Tibial nerve (tissue), 4 donors: ENCODE data around the gene PICK1. TPM values are rescaled to one million over a fixed set of nuclear protein-coding genes. Genes with fewer than 3 reads are reported as not detected.
"Not testable (repeated sequence)": the region's sequence is repeated elsewhere in the genome, so short reads cannot be mapped to it uniquely, and the experiment has no call there.

ENCODE experiments used
- DNase-seq, 2 donors: peaks; one replicate each; pipeline ENCODE4 v3.0.0-alpha.2; 2019; ENCODE audit warnings: low spot score in 2 of 2
- H3K27ac ChIP-seq, 4 donors: fragments of 200-600 bp; sonication (generic) in 3 of 4; one replicate each; pipeline ENCODE4 v1.5.1; 2017 to 2019; ENCODE audit warnings: mild to moderate bottlenecking in 1 of 4
- H3K27me3 ChIP-seq, 2 donors: fragments of 200-600 bp; sonication (generic) in 1 of 2; one replicate each; pipeline versions ENCODE4 v1.5.1 to v1.6.0; 2017 to 2019
- H3K36me3 ChIP-seq, 3 donors: fragments of 200-600 bp; sonication (generic); one replicate each; pipeline ENCODE4 v1.5.1; 2018 to 2019
- H3K4me1 ChIP-seq, 4 donors: fragments of 200-600 bp; sonication (generic) in 3 of 4; one replicate each; pipeline ENCODE4 v1.5.1; 2017 to 2019
- H3K4me3 ChIP-seq, 4 donors: fragments of 200-600 bp; sonication (generic) in 3 of 4; one replicate each; pipeline ENCODE4 v1.5.1; 2017 to 2019; ENCODE audit warnings: mild to moderate bottlenecking in 1 of 4, moderate library complexity in 1 of 4
- H3K9me3 ChIP-seq, 4 donors: fragments of 200-600 bp; sonication (generic) in 3 of 4; one replicate each; pipeline ENCODE4 v1.5.1; 2017 to 2019
- EP300 ChIP-seq, 2 donors: sonication (generic); formaldehyde crosslinking; IDR thresholded peaks; one replicate each; pipeline ENCODE4 v1.6.1; 2017; ENCODE audit warnings: antibody characterized with exemption in 2 of 2, mild to moderate bottlenecking in 1 of 2
- POLR2A ChIP-seq, 2 donors: fragments of 450-650 bp; IDR thresholded peaks; one replicate each; pipeline ENCODE4 v1.6.1; 2017; ENCODE audit warnings: antibody characterized with exemption in 2 of 2, mild to moderate bottlenecking in 2 of 2, moderate library complexity in 2 of 2
- WGBS, 2 donors: methylation state at CpG; one replicate each; pipeline ENCODE4 v1.1.5; 2018; 5-methylcytosine and 5-hydroxymethylcytosine counted together
- total RNA-seq, 4 donors: library from RNA; depleted of rRNA; stranded (reverse); fragments of >200 nt; gene quantifications; one replicate each; pipeline ENCODE4 v1.1.0, GENCODE V29; 2016
- TF ChIP-seq, protein P1 (sequence below), 5 experiments: fragments of 200-600 bp in 3 of 5; fragments of 450-650 bp in 2 of 5; sonication (generic) in 3 of 5; IDR thresholded peaks; one replicate each; pipeline ENCODE4 v1.5.1; 2016 to 2019; ENCODE audit warnings: antibody characterized with exemption in 5 of 5, mild to moderate bottlenecking in 3 of 5, moderate library complexity in 2 of 5

PICK1 gene
- total RNA-seq, 4 donors from 2014 or later: 32.1 to 49.8 (median 44.2) TPM

DNA sequence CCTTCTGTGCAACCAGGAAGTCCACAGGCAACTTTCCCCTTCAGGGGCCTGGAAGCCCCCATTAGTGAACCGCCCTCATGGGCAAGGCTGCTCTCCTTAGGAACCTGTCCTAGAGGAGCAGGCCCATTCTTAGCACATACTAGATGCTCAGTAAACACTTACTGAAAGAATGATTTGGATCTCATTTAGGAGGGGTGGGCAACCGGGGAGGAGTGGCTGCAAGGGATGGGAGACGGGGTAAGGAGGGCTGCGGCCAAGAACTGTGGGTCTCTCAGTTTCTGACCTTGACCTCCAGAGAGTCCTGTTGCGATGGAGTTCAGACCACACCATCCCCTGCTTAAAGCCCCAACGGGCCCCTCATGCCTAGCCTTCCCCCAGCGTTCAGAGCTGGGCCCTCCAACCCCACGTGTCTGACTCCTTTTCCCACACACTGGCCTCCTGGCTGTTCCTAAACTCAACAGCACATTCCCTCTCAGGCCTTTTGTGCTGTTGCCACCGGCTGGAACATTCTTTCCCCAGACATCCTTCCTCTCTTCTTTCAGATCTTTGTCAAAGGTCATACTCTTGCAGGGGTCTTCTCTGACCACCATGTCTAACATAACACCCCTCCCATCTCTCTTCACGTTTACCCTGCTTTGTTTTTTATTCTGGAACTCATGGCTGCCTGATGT, 20.7 kb upstream of the PICK1 start:
- WGBS, 2 donors: 32 to 52% methylated on average over 10 of the region's 10 CpGs
- H3K4me1 ChIP-seq: peaks cover 0 to 98% (median 50%) of the 10 kb centered on the region in 4 donors
- no peak for DNase-seq
- H3K4me3 ChIP-seq: no peak overlapping the region
- H3K27me3 ChIP-seq: no peaks in the 10 kb centered on the region
- H3K27ac ChIP-seq: peak overlapping the region; percentile 79 to 96 (median 86)
- peak in 1 of 2 donors; percentile 51 for TF ChIP-seq EP300 (IDR thresholded peaks at IDR 0.05)
- TF ChIP-seq POLR2A (IDR thresholded peaks at IDR 0.05): no peak
- H3K36me3 ChIP-seq: no peaks in the 10 kb centered on the region
- H3K9me3 ChIP-seq: no peaks in the 10 kb centered on the region

DNA sequence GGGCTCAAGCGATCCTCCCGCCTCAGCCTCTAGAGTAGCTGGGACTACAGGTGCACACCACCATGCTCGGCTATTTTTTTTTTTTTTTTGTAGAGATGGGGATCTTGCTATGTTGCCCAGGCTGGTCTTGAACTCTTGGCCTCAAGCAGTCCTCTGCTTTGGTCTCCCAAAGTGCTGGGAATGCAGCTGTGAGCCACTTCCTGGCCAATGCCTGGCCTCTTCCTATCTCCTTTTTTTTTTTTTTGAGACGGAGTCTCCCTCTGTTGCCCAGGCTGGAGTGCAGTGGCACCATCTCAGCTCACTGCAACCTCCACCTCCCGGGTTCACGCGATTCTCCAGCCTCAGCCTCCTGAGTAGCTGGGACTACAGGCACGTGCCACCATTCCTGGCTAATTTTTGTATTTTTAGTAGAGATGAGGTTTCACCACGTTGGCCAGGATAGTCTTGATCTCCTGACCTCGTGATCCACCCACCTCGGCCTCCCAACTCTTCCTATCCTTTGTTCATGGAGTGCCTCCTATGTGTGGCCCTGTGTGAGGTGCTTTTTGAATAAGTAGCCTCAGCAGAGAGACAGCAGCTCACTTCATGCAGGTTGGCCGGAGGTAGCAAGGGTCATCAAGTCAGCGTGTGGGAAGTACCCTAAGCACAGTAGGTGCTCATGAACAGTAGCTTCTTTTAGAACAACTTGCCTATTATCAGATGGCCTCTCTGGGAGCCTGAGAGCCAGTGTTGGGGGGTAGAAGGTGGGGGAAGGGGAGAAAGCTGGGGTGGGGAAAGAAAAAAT, 19.6 kb upstream of the PICK1 start:
- not testable (repeated sequence) for DNase-seq, H3K9me3 ChIP-seq, H3K27me3 ChIP-seq, H3K4me3 ChIP-seq, H3K36me3 ChIP-seq
- Histone ChIP-seq H3K4me1 (peaks cover 0 to 98% (median 45%) of the 10 kb centered on the region in 4 donors), H3K27ac (peak overlapping the region; percentile 79 to 96 (median 90))
- WGBS, 2 donors: 56 to 67% methylated on average over 13 of the region's 13 CpGs

DNA sequence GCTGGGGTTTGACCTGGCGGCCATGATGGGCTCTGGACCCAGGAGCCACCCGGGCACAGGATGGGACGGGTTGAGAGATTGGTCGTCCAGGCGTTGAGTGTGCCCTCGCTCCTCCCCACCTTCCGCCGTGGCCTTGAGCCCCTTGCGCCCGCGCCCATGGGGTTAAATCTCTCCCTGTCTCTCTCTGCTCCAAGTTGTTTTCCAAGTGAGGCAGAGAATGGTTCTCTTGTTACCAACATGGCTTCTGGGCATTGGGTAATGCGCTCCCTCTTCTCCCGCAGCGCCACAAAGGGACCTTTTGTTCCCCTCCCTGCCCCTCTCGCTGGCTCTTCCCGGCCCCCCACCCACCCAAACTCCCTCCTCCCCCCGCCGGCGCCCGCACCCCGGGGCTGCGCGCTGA, 18.8 kb upstream of the PICK1 start:
- Histone ChIP-seq H3K36me3 (no peaks in the 10 kb centered on the region), H3K27ac (peak overlapping the region; percentile 79 to 96 (median 90)), H3K9me3 (no peaks in the 10 kb centered on the region), H3K4me1 (peaks cover 0 to 96% (median 41%) of the 10 kb centered on the region in 4 donors), H3K27me3 (no peaks in the 10 kb centered on the region), H3K4me3 (no peak overlapping the region)
- TF ChIP-seq EP300 (IDR thresholded peaks at IDR 0.05) (peak in 1 of 2 donors; percentile 84), POLR2A (IDR thresholded peaks at IDR 0.05) (no peak)
- TF ChIP-seq, protein P1, sequence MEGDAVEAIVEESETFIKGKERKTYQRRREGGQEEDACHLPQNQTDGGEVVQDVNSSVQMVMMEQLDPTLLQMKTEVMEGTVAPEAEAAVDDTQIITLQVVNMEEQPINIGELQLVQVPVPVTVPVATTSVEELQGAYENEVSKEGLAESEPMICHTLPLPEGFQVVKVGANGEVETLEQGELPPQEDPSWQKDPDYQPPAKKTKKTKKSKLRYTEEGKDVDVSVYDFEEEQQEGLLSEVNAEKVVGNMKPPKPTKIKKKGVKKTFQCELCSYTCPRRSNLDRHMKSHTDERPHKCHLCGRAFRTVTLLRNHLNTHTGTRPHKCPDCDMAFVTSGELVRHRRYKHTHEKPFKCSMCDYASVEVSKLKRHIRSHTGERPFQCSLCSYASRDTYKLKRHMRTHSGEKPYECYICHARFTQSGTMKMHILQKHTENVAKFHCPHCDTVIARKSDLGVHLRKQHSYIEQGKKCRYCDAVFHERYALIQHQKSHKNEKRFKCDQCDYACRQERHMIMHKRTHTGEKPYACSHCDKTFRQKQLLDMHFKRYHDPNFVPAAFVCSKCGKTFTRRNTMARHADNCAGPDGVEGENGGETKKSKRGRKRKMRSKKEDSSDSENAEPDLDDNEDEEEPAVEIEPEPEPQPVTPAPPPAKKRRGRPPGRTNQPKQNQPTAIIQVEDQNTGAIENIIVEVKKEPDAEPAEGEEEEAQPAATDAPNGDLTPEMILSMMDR (IDR thresholded peaks at IDR 0.05): no peak
- DNase-seq: no peak
- WGBS, 2 donors: 56 to 68% methylated on average over 22 to 23 of the region's 23 CpGs

DNA sequence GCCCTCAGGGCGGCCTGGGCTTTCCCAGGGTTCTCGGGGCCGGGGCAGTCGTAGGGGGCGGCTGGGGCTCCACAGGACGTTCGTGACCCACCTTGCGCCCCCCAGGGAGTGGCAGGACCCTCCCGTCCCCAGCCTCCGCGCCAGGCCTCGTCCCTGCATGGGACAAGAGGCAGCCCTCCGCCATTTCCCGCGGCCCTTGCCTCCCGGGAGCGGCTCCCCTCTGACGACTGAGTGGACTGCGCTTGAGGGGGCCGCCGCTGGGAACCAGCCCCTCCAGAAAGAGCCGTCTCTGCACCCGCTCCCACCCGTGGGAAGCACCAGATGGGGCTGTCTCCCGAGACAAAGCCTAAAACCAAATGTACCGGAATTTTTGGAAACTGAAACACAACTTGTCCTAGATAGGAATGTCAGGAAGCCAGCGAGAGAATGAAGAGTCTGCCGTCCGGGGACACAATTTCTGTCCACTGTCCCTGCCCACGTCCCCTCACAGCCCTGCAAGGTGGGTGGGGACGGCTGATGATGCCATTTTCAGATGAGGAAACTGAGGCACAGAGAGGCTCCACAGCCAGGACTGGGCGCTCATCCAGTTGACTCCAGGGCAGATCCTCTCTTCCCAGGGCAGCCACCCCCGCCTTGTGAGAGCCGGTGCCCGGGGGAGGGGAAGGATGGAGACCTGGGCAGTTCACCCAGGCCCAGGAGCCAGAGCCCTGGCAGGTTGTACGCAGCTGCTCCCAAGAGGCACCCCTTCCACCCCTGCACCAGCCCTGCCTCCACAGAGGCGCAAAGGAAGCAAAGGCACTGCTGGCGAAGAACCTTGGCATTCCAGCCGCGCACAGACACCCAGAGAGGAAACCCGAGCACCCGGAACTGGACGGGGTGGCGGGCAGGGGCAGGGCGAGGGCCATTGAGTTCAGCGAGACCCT, 18.1 kb upstream of the PICK1 start:
- DNase-seq: no peak
- TF ChIP-seq POLR2A (IDR thresholded peaks at IDR 0.05) (no peak), EP300 (IDR thresholded peaks at IDR 0.05) (peak in 1 of 2 donors; percentile 46)
- TF ChIP-seq, protein P1 (IDR thresholded peaks at IDR 0.05): no peak
- 47 to 54% methylated on average over 25 to 45 of the region's 46 CpGs for WGBS, 2 donors
- H3K4me1 ChIP-seq: peaks cover 0 to 92% (median 35%) of the 10 kb centered on the region in 4 donors
- no peaks in the 10 kb centered on the region for H3K27me3 ChIP-seq
- H3K36me3 ChIP-seq: no peaks in the 10 kb centered on the region
- H3K4me3 ChIP-seq: peak overlapping the region in 3 of 4 donors; percentile 10 to 32 (median 12)
- H3K27ac ChIP-seq: peak overlapping the region; percentile 69 to 96 (median 90)
- H3K9me3 ChIP-seq: no peaks in the 10 kb centered on the region

DNA sequence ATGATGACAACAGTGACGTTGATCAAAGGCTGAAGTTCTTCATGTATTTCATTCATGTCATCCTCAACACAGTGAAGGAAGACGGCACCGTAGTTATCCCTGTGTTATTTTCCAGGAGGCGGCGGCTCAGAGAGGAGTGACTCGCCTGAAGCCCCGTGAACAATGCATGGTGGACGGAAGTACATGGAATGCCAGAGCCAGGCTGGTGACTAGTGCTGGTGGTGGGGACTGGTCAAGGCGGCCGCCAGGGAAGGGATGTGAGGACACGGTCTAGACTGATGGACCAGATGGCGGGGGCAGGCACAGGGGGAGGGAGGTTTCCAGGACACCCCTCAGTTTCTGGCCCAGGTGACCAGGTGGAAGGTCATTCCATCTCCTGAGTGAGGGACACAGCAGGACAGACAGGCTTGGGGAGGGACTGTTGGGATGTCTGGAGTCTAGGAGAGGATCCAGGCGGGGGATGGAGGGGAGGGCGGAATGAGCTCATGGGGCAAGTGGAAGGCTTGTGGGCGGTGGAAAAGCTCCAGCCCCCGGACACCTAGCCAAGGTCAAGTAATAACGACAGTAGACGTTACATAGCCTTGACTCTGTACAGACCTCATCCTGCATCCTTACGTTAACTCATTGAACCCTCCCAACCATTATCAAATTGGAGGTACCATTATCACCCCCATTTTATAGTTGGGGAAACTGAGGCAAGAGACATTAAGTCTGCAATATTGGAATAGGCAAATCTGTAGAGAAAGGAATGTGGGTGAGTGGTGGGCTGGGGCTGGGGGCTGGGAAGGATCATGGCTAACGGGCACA, 16.0 kb upstream of the PICK1 start:
- H3K4me3 ChIP-seq: no peak overlapping the region
- no peaks in the 10 kb centered on the region for H3K36me3 ChIP-seq
- no peaks in the 10 kb centered on the region for H3K27me3 ChIP-seq
- peak overlapping the region; percentile 69 to 96 (median 90) for H3K27ac ChIP-seq
- H3K4me1 ChIP-seq: peaks cover 0 to 79% (median 21%) of the 10 kb centered on the region in 4 donors
- no peak for DNase-seq
- 59 to 64% methylated on average over 20 of the region's 20 CpGs for WGBS, 2 donors
- no peak for TF ChIP-seq EP300 (IDR thresholded peaks at IDR 0.05)
- no peak for TF ChIP-seq POLR2A (IDR thresholded peaks at IDR 0.05)
- TF ChIP-seq, protein P1 (IDR thresholded peaks at IDR 0.05): no peak
- H3K9me3 ChIP-seq: no peaks in the 10 kb centered on the region
